IMR-90 (cell line): ENCODE results near the gene CXCL9. TPM values are rescaled to one million over a fixed set of nuclear protein-coding genes. Genes with fewer than 3 reads are reported as not detected.

Experiments
- ATAC-seq: fragments of 200-7000 bp; cut with Tn5 transposase; 2 replicates; pipeline ENCODE4 v1.9.1; 2020; ENCODE audit warnings: low read depth, mild to moderate bottlenecking, moderate library complexity
- BruUV-seq: library from RNA; stranded (reverse); fragments of 400-500 nt; replicated peaks from 2 replicates; lab custom pipeline; 2021; lab: Mats Ljungman, UMichigan
- CTCF ChIA-PET: fragments of 300-600 bp; formaldehyde crosslinking; extraction: SDS; loops from one replicate; lab custom pipeline; 2021; ENCODE audit warnings: antibody characterized with exemption; lab: Yijun Ruan, JAX
- POLR2A ChIA-PET: fragments of 300-600 bp; sonication (Branson Sonifier 250); formaldehyde crosslinking; loops from one replicate; lab custom pipeline; 2022; ENCODE audit warnings: antibody characterized with exemption; ENCODE audit not compliant: unreplicated experiment; lab: Charles Lee
- DNase-seq: peaks from one replicate; pipeline ENCODE4 v3.0.0; 2013
- H2AFZ ChIP-seq: replicated peaks from 2 replicates; pipeline ENCODE3; 2013; ENCODE audit warnings: low read length, mild to moderate bottlenecking; ENCODE audit not compliant: poor library complexity
- H2AK5ac ChIP-seq: 2 replicates; pipeline ENCODE4 v1.6.1; 2013; ENCODE audit warnings: low read depth, low read length, inconsistent platforms
- H2AK9ac ChIP-seq: replicated peaks from 2 replicates; pipeline ENCODE3; 2013; ENCODE audit warnings: mild to moderate bottlenecking, low read depth, low read length, moderate library complexity; ENCODE audit not compliant: poor library complexity
- H2BK120ac ChIP-seq: 2 replicates; pipeline ENCODE4 v1.6.1; 2013; ENCODE audit warnings: low read depth, low read length, inconsistent platforms
- H2BK15ac ChIP-seq: 3 replicates; pipeline ENCODE4 v1.6.1; 2013; ENCODE audit warnings: low read depth, low read length, inconsistent platforms
- H2BK20ac ChIP-seq: 2 replicates; pipeline ENCODE4 v1.6.1; 2013; ENCODE audit warnings: low read depth, mild to moderate bottlenecking, inconsistent platforms, low read length, moderate library complexity
- H2BK5ac ChIP-seq: 2 replicates; pipeline ENCODE4 v1.6.1; 2013; ENCODE audit warnings: mild to moderate bottlenecking, low read depth, low read length, inconsistent platforms; ENCODE audit not compliant: poor library complexity, severe bottlenecking
- H3K14ac ChIP-seq: replicated peaks from 2 replicates; pipeline ENCODE4 v1.6.1; 2013; ENCODE audit warnings: low read depth, low read length, inconsistent platforms
- H3K18ac ChIP-seq: 2 replicates; pipeline ENCODE4 v1.6.1; 2013; ENCODE audit warnings: low read depth, low read length, control low read depth
- H3K23ac ChIP-seq: 2 replicates; pipeline ENCODE4 v1.6.1; 2013; ENCODE audit warnings: low read depth, low read length, inconsistent platforms
- H3K27ac ChIP-seq: 2 replicates; pipeline ENCODE4 v1.5.1; 2013; ENCODE audit warnings: mild to moderate bottlenecking, control low read depth, low read length; ENCODE audit not compliant: insufficient read depth
- H3K27me3 ChIP-seq: 2 replicates; pipeline ENCODE4 v1.6.1; 2013; ENCODE audit warnings: low read length; ENCODE audit not compliant: control insufficient read depth, insufficient read depth
- H3K36me3 ChIP-seq: 2 replicates; pipeline ENCODE4 v1.6.1; 2013; ENCODE audit warnings: low read length, mixed read lengths; ENCODE audit not compliant: control insufficient read depth, insufficient read depth
- H3K4ac ChIP-seq: 2 replicates; pipeline ENCODE4 v1.6.1; 2013; ENCODE audit warnings: low read depth, low read length, inconsistent platforms
- H3K4me1 ChIP-seq: 2 replicates; pipeline ENCODE4 v1.6.1; 2013; ENCODE audit warnings: low read length, mixed read lengths; ENCODE audit not compliant: control insufficient read depth, insufficient read depth
- H3K4me2 ChIP-seq: 2 replicates; pipeline ENCODE4 v1.6.1; 2013; ENCODE audit warnings: low read depth, mild to moderate bottlenecking, control low read depth, low read length, moderate library complexity
- H3K4me3 ChIP-seq: 2 replicates; pipeline ENCODE4 v1.5.1; 2013; ENCODE audit warnings: low read depth, mild to moderate bottlenecking, control low read depth, low read length, moderate library complexity; ENCODE audit not compliant: insufficient read depth
- H3K56ac ChIP-seq: 2 replicates; pipeline ENCODE4 v1.6.1; 2013; ENCODE audit warnings: low read length, inconsistent platforms; ENCODE audit not compliant: insufficient read depth; ENCODE audit errors: extremely low read depth
- H3K79me1 ChIP-seq, 2 experiments: 2 replicates each; pipeline ENCODE4 v1.6.1; 2013; ENCODE audit warnings: low read length in 2 of 2, inconsistent platforms in 1 of 2, low read depth in 1 of 2
- H3K9ac ChIP-seq: 2 replicates; pipeline ENCODE4 v1.6.1; 2013; ENCODE audit warnings: low read depth, low read length, control low read depth
- H3K9me1 ChIP-seq: 2 replicates; pipeline ENCODE4 v1.6.1; 2013; ENCODE audit warnings: low read length, inconsistent platforms; ENCODE audit not compliant: insufficient read depth
- H3K9me3 ChIP-seq: 2 replicates; pipeline ENCODE4 v1.6.1; 2013; ENCODE audit warnings: low read length; ENCODE audit not compliant: control insufficient read depth, insufficient read depth
- H4K20me1 ChIP-seq: 2 replicates; pipeline ENCODE4 v1.6.1; 2013; ENCODE audit warnings: low read length, inconsistent platforms; ENCODE audit not compliant: insufficient read depth
- H4K5ac ChIP-seq: 2 replicates; pipeline ENCODE4 v1.6.1; 2013; ENCODE audit warnings: mild to moderate bottlenecking, low read depth, low read length, control low read depth
- H4K8ac ChIP-seq, 2 experiments: 2 replicates each; pipeline ENCODE4 v1.6.1; 2013; ENCODE audit warnings: low read depth in 2 of 2, low read length in 2 of 2, control low read depth in 1 of 2, inconsistent platforms in 1 of 2
- H4K91ac ChIP-seq: 2 replicates; pipeline ENCODE4 v1.6.1; 2013; ENCODE audit warnings: low read depth, low read length, inconsistent platforms; ENCODE audit not compliant: insufficient read depth
- CHD1 ChIP-seq: IDR thresholded peaks from 2 replicates; pipeline ENCODE4 v1.6.1; 2012; ENCODE audit warnings: low read depth, low read length, improper control_type of control experiment
- FOS ChIP-seq: fragments of 150-350 bp; IDR thresholded peaks from 2 replicates; pipeline ENCODE4 v1.6.1; 2016; ENCODE audit warnings: low read depth, low read length
- MAFK ChIP-seq: IDR thresholded peaks from 2 replicates; pipeline ENCODE4 v1.6.1; 2012; ENCODE audit warnings: low read depth, low read length, improper control_type of control experiment
- MAZ ChIP-seq: IDR thresholded peaks from 2 replicates; pipeline ENCODE4 v1.6.1; 2012; ENCODE audit warnings: low read depth, mild to moderate bottlenecking, low read length, improper control_type of control experiment, moderate library complexity, borderline replicate concordance
- RAD21 ChIP-seq: IDR thresholded peaks from 2 replicates; pipeline ENCODE4 v1.6.1; 2012; ENCODE audit warnings: low read length, improper control_type of control experiment
- RCOR1 ChIP-seq: IDR thresholded peaks from 2 replicates; pipeline ENCODE4 v1.6.1; 2012; ENCODE audit warnings: mild to moderate bottlenecking, low read length, improper control_type of control experiment; ENCODE audit not compliant: insufficient replicate concordance
- RFX5 ChIP-seq: IDR thresholded peaks from 2 replicates; pipeline ENCODE4 v1.8.0; 2012; ENCODE audit warnings: low read depth, mild to moderate bottlenecking, low read length, moderate library complexity
- WGBS, 2 experiments: methylation state at CpG; one replicate each; pipeline versions ENCODE4 v1.1.5 to v1.1.7; 2013; ENCODE audit warnings: missing lambda C conversion rate in 2 of 2; ENCODE audit not compliant: insufficient read length in 1 of 2; ENCODE audit errors: extremely low coverage in 2 of 2; 5-methylcytosine and 5-hydroxymethylcytosine counted together
- dilution Hi-C: fragments of 300-500 bp; cut with HindIII; formaldehyde crosslinking; loops from one replicate; pipeline ENCODE4 v1.14.3; 2018; ENCODE audit warnings: low sequenced_read_pairs; ENCODE audit not compliant: unreplicated experiment
- in situ Hi-C: fragments of 300-500 bp; cut with MboI; formaldehyde crosslinking; loops from 3 replicates; pipeline ENCODE4 v1.14.3; 2019; ENCODE audit warnings: low sequenced_read_pairs, inconsistent platforms, mixed read lengths
- intact Hi-C: fragments of 100-400 bp; cut with micrococcal nuclease; formaldehyde crosslinking; loops from 2 replicates; pipeline ENCODE4 v1.10.0; 2022
- polyA plus RNA-seq, 3 experiments: library from polyadenylated mRNA; depleted of rRNA; stranded (reverse); fragments of >200 nt; gene quantifications; 2 replicates each; pipeline ENCODE4 v1.2.3, GENCODE V29; 2012; ENCODE audit warnings: low replicate concordance in 1 of 3
- total RNA-seq: library from RNA; depleted of rRNA; stranded (reverse); fragments of >200 nt; gene quantifications from 2 replicates; pipeline ENCODE4 v1.2.3, GENCODE V29; 2012
- TF ChIP-seq, protein P1 (sequence below): fragments of 150-350 bp; IDR thresholded peaks from 2 replicates; pipeline ENCODE4 v1.6.1; 2016; ENCODE audit warnings: low read depth, mild to moderate bottlenecking, low read length, moderate library complexity, borderline replicate concordance

Gene CXCL9
- total and polyA plus RNA-seq, 2 of the 4 experiments (the other 2 are of a cell fraction) = not detected

DNA sequence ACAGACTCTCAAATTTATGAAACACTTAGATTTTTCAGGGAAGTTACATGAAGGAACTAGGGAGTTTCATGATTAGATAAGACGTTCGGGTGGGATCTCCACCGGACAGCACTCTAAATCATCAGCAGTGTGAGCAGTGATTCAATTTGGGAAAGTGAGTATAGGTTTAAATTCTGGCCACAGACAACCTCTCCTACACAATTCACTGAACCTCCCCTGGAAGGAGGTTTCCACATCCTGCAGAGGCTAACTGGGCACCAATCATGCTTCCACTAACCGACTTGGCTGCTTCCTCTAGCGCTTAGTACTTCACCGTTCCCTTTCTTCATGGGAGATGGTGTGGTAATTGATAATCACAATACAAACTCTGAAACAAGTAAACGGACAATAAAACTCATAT, 5.6 kb downstream of the CXCL9 start:
- CTCF ChIA-PET = interaction anchor here (0.6 kb wide), 2 partner anchors 57 to 81 kb away, joined by 3 read pairs; no protein-coding TSS in a partner anchor
- intact Hi-C loops (no loop called here), dilution Hi-C loops (no loop called here), in situ Hi-C loops (no loop called here)
- no peak overlapping the region for H3K27ac ChIP-seq
- no peak overlapping the region for H3K4me2 ChIP-seq
- POLR2A ChIA-PET = no interaction called here
- H3K4ac ChIP-seq = no peak overlapping the region
- DNase-seq = no peak
- H3K14ac ChIP-seq = no peak overlapping the region
- H3K18ac ChIP-seq = no peak overlapping the region
- no TSS peak for BruUV-seq
- H4K20me1 ChIP-seq = no peaks in the 10 kb centered on the region
- H2BK20ac ChIP-seq = no peak overlapping the region; the same call in 1 of the 2 replicates
- no peaks in the 10 kb centered on the region for H3K36me3 ChIP-seq
- no peak for ATAC-seq
- no peak overlapping the region for H3K9ac ChIP-seq
- H2AFZ ChIP-seq = no peak overlapping the region
- H3K56ac ChIP-seq = no peak overlapping the region
- WGBS, 2 experiments = no CpG with 5 or more reads among the region's 7 CpGs
- H2AK5ac ChIP-seq = no peak overlapping the region
- H4K91ac ChIP-seq = no peak overlapping the region
- no peak overlapping the region for H3K23ac ChIP-seq
- H3K4me1 ChIP-seq = 0 out of 2 replicates have a peak, but pooled peaks cover 2% of the 10 kb centered on the region
- no peaks in the 10 kb centered on the region for H3K9me1 ChIP-seq
- 0 out of 2 replicates have a peak overlapping the region, but pooled peaks have one; percentile 13 for H2BK120ac ChIP-seq
- no peak overlapping the region for H4K5ac ChIP-seq
- no peak overlapping the region for H2BK5ac ChIP-seq
- no peak overlapping the region for H2BK15ac ChIP-seq
- H2AK9ac ChIP-seq = no peak overlapping the region
- H3K27me3 ChIP-seq = 0 out of 2 replicates have a peak, but pooled peaks cover 4% of the 10 kb centered on the region
- no peak overlapping the region for H4K8ac ChIP-seq
- H3K4me3 ChIP-seq = no peak overlapping the region
- no peaks in the 10 kb centered on the region for H3K79me1 ChIP-seq
- TF ChIP-seq RFX5 (no peak), MAZ (no peak), RAD21 (no peak), RCOR1 (no peak), FOS (no peak), CHD1 (no peak), MAFK (no peak)
- TF ChIP-seq, protein P1, sequence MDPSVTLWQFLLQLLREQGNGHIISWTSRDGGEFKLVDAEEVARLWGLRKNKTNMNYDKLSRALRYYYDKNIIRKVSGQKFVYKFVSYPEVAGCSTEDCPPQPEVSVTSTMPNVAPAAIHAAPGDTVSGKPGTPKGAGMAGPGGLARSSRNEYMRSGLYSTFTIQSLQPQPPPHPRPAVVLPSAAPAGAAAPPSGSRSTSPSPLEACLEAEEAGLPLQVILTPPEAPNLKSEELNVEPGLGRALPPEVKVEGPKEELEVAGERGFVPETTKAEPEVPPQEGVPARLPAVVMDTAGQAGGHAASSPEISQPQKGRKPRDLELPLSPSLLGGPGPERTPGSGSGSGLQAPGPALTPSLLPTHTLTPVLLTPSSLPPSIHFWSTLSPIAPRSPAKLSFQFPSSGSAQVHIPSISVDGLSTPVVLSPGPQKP = no peak
- H3K9me3 ChIP-seq = no peaks in the 10 kb centered on the region
